Uterus (tissue), 2 donors: ENCODE data around the gene BSN.

Source experiments
- POLR2A ChIP-seq, 2 donors: fragments of 450-650 bp; IDR thresholded peaks; one replicate each; pipeline ENCODE4 v1.6.1; 2016; ENCODE audit warnings: antibody characterized with exemption in 2 of 2, mild to moderate bottlenecking in 1 of 2, moderate library complexity in 1 of 2
- TF ChIP-seq, protein P1 (sequence below), 4 experiments: fragments of 200-600 bp in 2 of 4; fragments of 450-650 bp in 2 of 4; sonication (generic) in 2 of 4; IDR thresholded peaks; one replicate each; pipeline ENCODE4 v1.5.1; 2016 to 2019; ENCODE audit warnings: antibody characterized with exemption in 4 of 4, mild to moderate bottlenecking in 2 of 4, moderate library complexity in 1 of 4

DNA sequence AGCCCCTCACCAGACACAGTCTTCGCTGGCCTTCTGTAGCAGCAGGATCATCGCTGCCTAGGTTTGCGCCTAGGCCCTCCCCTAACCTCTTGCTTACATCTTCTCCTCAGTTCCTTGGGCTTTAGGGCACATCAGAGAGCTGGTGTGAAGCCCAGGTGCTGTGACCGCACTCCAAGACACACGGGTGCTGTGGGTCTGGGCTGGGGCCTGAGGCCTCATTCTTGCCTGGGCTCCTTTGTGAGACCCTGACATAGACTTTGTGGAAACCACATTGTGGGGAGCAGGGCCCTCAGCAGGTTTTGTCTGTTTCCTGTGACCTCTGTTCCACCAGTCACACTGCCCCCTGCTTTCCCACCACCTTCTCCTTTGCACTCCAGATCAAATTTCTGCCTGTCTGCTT lies 157.2 kb downstream of the BSN start:
- TF ChIP-seq, protein P1, sequence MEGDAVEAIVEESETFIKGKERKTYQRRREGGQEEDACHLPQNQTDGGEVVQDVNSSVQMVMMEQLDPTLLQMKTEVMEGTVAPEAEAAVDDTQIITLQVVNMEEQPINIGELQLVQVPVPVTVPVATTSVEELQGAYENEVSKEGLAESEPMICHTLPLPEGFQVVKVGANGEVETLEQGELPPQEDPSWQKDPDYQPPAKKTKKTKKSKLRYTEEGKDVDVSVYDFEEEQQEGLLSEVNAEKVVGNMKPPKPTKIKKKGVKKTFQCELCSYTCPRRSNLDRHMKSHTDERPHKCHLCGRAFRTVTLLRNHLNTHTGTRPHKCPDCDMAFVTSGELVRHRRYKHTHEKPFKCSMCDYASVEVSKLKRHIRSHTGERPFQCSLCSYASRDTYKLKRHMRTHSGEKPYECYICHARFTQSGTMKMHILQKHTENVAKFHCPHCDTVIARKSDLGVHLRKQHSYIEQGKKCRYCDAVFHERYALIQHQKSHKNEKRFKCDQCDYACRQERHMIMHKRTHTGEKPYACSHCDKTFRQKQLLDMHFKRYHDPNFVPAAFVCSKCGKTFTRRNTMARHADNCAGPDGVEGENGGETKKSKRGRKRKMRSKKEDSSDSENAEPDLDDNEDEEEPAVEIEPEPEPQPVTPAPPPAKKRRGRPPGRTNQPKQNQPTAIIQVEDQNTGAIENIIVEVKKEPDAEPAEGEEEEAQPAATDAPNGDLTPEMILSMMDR (IDR thresholded peaks at IDR 0.05) = no peak
- TF ChIP-seq POLR2A (IDR thresholded peaks at IDR 0.05) = no peak
